LNCaP clone FGC (cell line): ENCODE measurements around the gene FUS.
A peak's percentile ranks its signal among the peaks of the same experiment; 100 is the strongest.
"Not testable (repeated sequence)": the region's sequence is repeated elsewhere in the genome, so short reads cannot be mapped to it uniquely, and the experiment has no call there.

ENCODE experiments used
- DNase-seq: peaks from one replicate; pipeline ENCODE4 v3.0.0-alpha.2; 2011; ENCODE audit warnings: low read depth
- H3K4me3 ChIP-seq: 2 replicates; pipeline ENCODE4 v1.5.1; 2011; ENCODE audit warnings: mild to moderate bottlenecking, low read depth, low read length, control low read depth
- CTCF ChIP-seq: IDR thresholded peaks from 2 replicates; pipeline ENCODE4 v1.5.1; 2012; ENCODE audit warnings: mild to moderate bottlenecking; ENCODE audit not compliant: control insufficient read depth, insufficient read depth; ENCODE audit errors: extremely low read depth

The FUS gene

GRCh38 chr16:31134091-31134571 is 45.8 kb upstream of the FUS start:
- no peak for TF ChIP-seq CTCF
- DNase-seq: no peak
- H3K4me3 ChIP-seq: peak overlapping the region; percentile 92

GRCh38 chr16:31134625-31135534 is 45.1 kb upstream of the FUS start:
- no peak for TF ChIP-seq CTCF
- DNase-seq: no peak
- H3K4me3 ChIP-seq: peak overlapping the region; percentile 92

GRCh38 chr16:31135535-31136286 is 44.2 kb upstream of the FUS start, which contains the start of gene PRSS8:
Gene PRSS8 (minus strand): TSS chr16:31135727. CDS start chr16:31135498, 229 bp downstream.
- H3K4me3 ChIP-seq: peak within 1 kb of the TSS; percentile 92
- peak; percentile 69 for DNase-seq
- no peak for TF ChIP-seq CTCF

GRCh38 chr16:31136287-31136662 is 43.7 kb upstream of the FUS start:
- no peak for TF ChIP-seq CTCF
- DNase-seq: no peak
- H3K4me3 ChIP-seq: no peak overlapping the region

GRCh38 chr16:31136822-31137499 is 43.0 kb upstream of the FUS start:
- not testable (repeated sequence) for H3K4me3 ChIP-seq, DNase-seq

GRCh38 chr16:31138621-31139578 is 41.0 kb upstream of the FUS start:
- DNase-seq: no peak
- no peak for TF ChIP-seq CTCF
- H3K4me3 ChIP-seq: no peak overlapping the region

- DNase-seq, H3K4me3 ChIP-seq: not testable (repeated sequence)
These were observed 38.9 kb upstream of the FUS start for GRCh38 chr16:31141071-31141469.
